Lower leg skin (tissue), 4 donors: ENCODE data around the gene SDC4. TPM values are rescaled to one million over a fixed set of nuclear protein-coding genes. Genes with fewer than 3 reads are reported as not detected.

Source experiments
- DNase-seq, 2 donors: peaks; one replicate each; pipeline ENCODE4 v3.0.0-alpha.2; 2019; ENCODE audit warnings: low spot score in 2 of 2
- H3K4me3 ChIP-seq: fragments of 200-600 bp; sonication (generic); 2 replicates; pipeline ENCODE4 v1.5.1; 2017; ENCODE audit warnings: mild to moderate bottlenecking, low read depth; ENCODE audit not compliant: poor library complexity, severe bottlenecking
- CTCF ChIP-seq, 3 donors: fragments of 450-650 bp; IDR thresholded peaks; one replicate each; pipeline ENCODE4 v1.5.1; 2016; ENCODE audit warnings: antibody characterized with exemption in 3 of 3, mild to moderate bottlenecking in 3 of 3, moderate library complexity in 2 of 3
- POLR2A ChIP-seq, 2 donors: fragments of 450-650 bp; IDR thresholded peaks; one replicate each; pipeline ENCODE4 v1.6.1; 2016 to 2017; ENCODE audit warnings: antibody characterized with exemption in 2 of 2, mild to moderate bottlenecking in 1 of 2, moderate library complexity in 1 of 2
- WGBS, 2 donors: methylation state at CpG; one replicate each; pipeline ENCODE4 v1.1.5; 2018; 5-methylcytosine and 5-hydroxymethylcytosine counted together
- intact Hi-C: fragments of 100-400 bp; cut with DNase I; formaldehyde crosslinking; loops from one replicate; pipeline ENCODE4 v1.15.0; 2023; ENCODE audit warnings: low total_unique reads
- total RNA-seq, 4 donors: library from RNA; depleted of rRNA; stranded (reverse); fragments of >200 nt; gene quantifications; one replicate each; pipeline ENCODE4 v1.1.0, GENCODE V29; 2016

Gene SDC4
- total RNA-seq, 4 donors from 2014 or later = 226 to 317 (median 278) TPM

GRCh38 chr20:45343532-45344167, 4.6 kb downstream of the SDC4 start:
- WGBS, 2 donors = 39 to 56% methylated on average over 6 of the region's 6 CpGs
- no peak overlapping the region for H3K4me3 ChIP-seq
- intact Hi-C loops = no loop called here
- DNase-seq = no peak
- TF ChIP-seq CTCF (IDR thresholded peaks at IDR 0.05) (peak in 1 of 3 donors; percentile 35), POLR2A (IDR thresholded peaks at IDR 0.05) (no peak)

- no peak overlapping the region for H3K4me3 ChIP-seq
- intact Hi-C loops = no loop called here
- no peak for TF ChIP-seq CTCF (IDR thresholded peaks at IDR 0.05)
- TF ChIP-seq POLR2A (IDR thresholded peaks at IDR 0.05) = no peak
- no peak for DNase-seq
- WGBS, 2 donors = 41 to 59% methylated on average over 6 of the region's 6 CpGs
Observed at GRCh38 chr20:45342855-45343531, 5.2 kb downstream of the SDC4 start.

- intact Hi-C loops = no loop called here
Observed at GRCh38 chr20:45341939-45342854, 6.0 kb downstream of the SDC4 start.

GRCh38 chr20:45341579-45341938, 6.7 kb downstream of the SDC4 start:
- DNase-seq = no peak
- TF ChIP-seq POLR2A (IDR thresholded peaks at IDR 0.05) (no peak), CTCF (IDR thresholded peaks at IDR 0.05) (no peak)
- H3K4me3 ChIP-seq = no peak overlapping the region
- WGBS, 2 donors = 45 to 48% methylated on average over 3 of the region's 3 CpGs
- intact Hi-C loops = no loop called here

More at GRCh38 chr20:45341939-45342854, 6.0 kb downstream of the SDC4 start:
- H3K4me3 ChIP-seq = no peak overlapping the region
- WGBS, 2 donors = 25 to 30% methylated on average over 16 of the region's 16 CpGs
- DNase-seq = peak in 1 of 2 donors; percentile 48
- TF ChIP-seq CTCF (IDR thresholded peaks at IDR 0.05) = no peak
- TF ChIP-seq POLR2A (IDR thresholded peaks at IDR 0.05) = no peak

GRCh38 chr20:45340951-45341350, 7.3 kb downstream of the SDC4 start:
- DNase-seq = no peak
- H3K4me3 ChIP-seq = no peak overlapping the region
- WGBS, 2 donors = 24 to 46% methylated on average over 1 of the region's 1 CpG
- intact Hi-C loops = no loop called here
- no peak for TF ChIP-seq POLR2A (IDR thresholded peaks at IDR 0.05)
- no peak for TF ChIP-seq CTCF (IDR thresholded peaks at IDR 0.05)
